Neural progenitor cell (in vitro differentiated cells): ENCODE results near the gene CAP2. TPM values are rescaled to one million over a fixed set of nuclear protein-coding genes. Genes with fewer than 3 reads are reported as not detected.
A peak's percentile ranks its signal among the peaks of the same experiment; 100 is the strongest.

Experiments used
- DNase-seq: peaks from one replicate; pipeline ENCODE4 v3.0.0-alpha.2; 2016; ENCODE audit warnings: low spot score
- H2AFZ ChIP-seq: fragments of 200-600 bp; sonication (generic); replicated peaks from 2 replicates; pipeline ENCODE4 v1.6.1; 2016; ENCODE audit warnings: antibody characterized with exemption
- H3F3A ChIP-seq: fragments of 200-600 bp; sonication (generic); 2 replicates; pipeline ENCODE4 v1.6.1; 2016; ENCODE audit warnings: antibody characterized with exemption, low read depth
- H3K27ac ChIP-seq: fragments of 200-600 bp; sonication (generic); 2 replicates; pipeline ENCODE4 v1.5.1; 2016; ENCODE audit warnings: mild to moderate bottlenecking
- H3K27me3 ChIP-seq: fragments of 200-600 bp; sonication (generic); 2 replicates; pipeline ENCODE4 v1.6.1; 2016; ENCODE audit warnings: mild to moderate bottlenecking, moderate library complexity
- H3K36me3 ChIP-seq: fragments of 200-600 bp; sonication (generic); 2 replicates; pipeline ENCODE4 v1.5.1; 2016
- H3K4me1 ChIP-seq: fragments of 200-600 bp; sonication (generic); 2 replicates; pipeline ENCODE4 v1.6.1; 2016; ENCODE audit warnings: mixed run types
- H3K4me2 ChIP-seq: fragments of 200-600 bp; sonication (generic); 2 replicates; pipeline ENCODE4 v1.6.1; 2016
- H3K4me3 ChIP-seq: fragments of 200-600 bp; sonication (generic); 2 replicates; pipeline ENCODE4 v1.5.1; 2016
- H3K79me2 ChIP-seq: fragments of 200-600 bp; sonication (generic); 2 replicates; pipeline ENCODE4 v1.6.1; 2016; ENCODE audit warnings: low read depth
- H3K9ac ChIP-seq: fragments of 200-600 bp; sonication (generic); 2 replicates; pipeline ENCODE4 v1.6.1; 2016
- H3K9me3 ChIP-seq: fragments of 200-600 bp; sonication (generic); 2 replicates; pipeline ENCODE4 v1.5.1; 2016; ENCODE audit warnings: low read depth
- H4K20me1 ChIP-seq: fragments of 200-600 bp; sonication (generic); 2 replicates; pipeline ENCODE4 v1.6.1; 2016; ENCODE audit warnings: low read depth
- H3K27ac Mint-ChIP-seq: 3 replicates; pipeline ENCODE4 v1.8.0; 2021; ENCODE audit warnings: mixed read lengths
- H3K27me3 Mint-ChIP-seq: 2 replicates; pipeline ENCODE4 v1.8.0; 2022; ENCODE audit warnings: low read depth, mild to moderate bottlenecking, inconsistent platforms, moderate library complexity, mixed read lengths; ENCODE audit not compliant: insufficient read depth
- H3K36me3 Mint-ChIP-seq: 3 replicates; pipeline ENCODE4 v1.8.0; 2021; ENCODE audit warnings: mixed read lengths
- H3K4me1 Mint-ChIP-seq: 3 replicates; pipeline ENCODE4 v1.8.0; 2021; ENCODE audit warnings: mixed read lengths
- H3K4me3 Mint-ChIP-seq: 3 replicates; pipeline ENCODE4 v1.8.0; 2021; ENCODE audit warnings: mild to moderate bottlenecking, moderate library complexity, mixed read lengths
- H3K9me3 Mint-ChIP-seq: 3 replicates; pipeline ENCODE4 v1.8.0; 2020; ENCODE audit warnings: mixed read lengths
- CTCF ChIP-seq: fragments of 200-600 bp; sonication (generic); IDR thresholded peaks from 2 replicates; pipeline ENCODE4 v1.5.1; 2017; ENCODE audit warnings: antibody characterized with exemption, mild to moderate bottlenecking
- EZH2 ChIP-seq: fragments of 200-600 bp; sonication (generic); IDR thresholded peaks from 2 replicates; pipeline ENCODE4 v1.6.1; 2017; ENCODE audit warnings: antibody characterized with exemption, mild to moderate bottlenecking, moderate library complexity
- EZH2phosphoT487 ChIP-seq: fragments of 200-600 bp; sonication (generic); IDR thresholded peaks from 2 replicates; pipeline ENCODE4 v1.6.1; 2017; ENCODE audit warnings: antibody characterized with exemption
- total RNA-seq: library from RNA; depleted of rRNA; stranded (reverse); fragments of >200 nt; gene quantifications from 2 replicates; pipeline ENCODE4 v1.2.3, GENCODE V29; 2015; ENCODE audit warnings: low replicate concordance

Gene CAP2
- total RNA-seq, 1 donor from 2014 or later: 27.4 TPM

GRCh38 chr6:17596085-17596484 lies 202.7 kb downstream of the CAP2 start:
- H3K9me3 Mint-ChIP-seq: no peaks in the 10 kb centered on the region
- H3K4me1 Mint-ChIP-seq: peaks cover 7% of the 10 kb centered on the region

GRCh38 chr6:17599877-17600526 lies 206.6 kb downstream of the CAP2 start, which contains the start of gene FAM8A1:
Gene FAM8A1, plus strand, starts transcription at chr6:17600302. Its CDS starts 108 bp downstream, at chr6:17600410.
- peak within 1 kb of the TSS; percentile 1 for H3K27ac ChIP-seq
- peaks cover 21% of the 10 kb centered on the region for H3K4me1 Mint-ChIP-seq
- H3K4me3 Mint-ChIP-seq: peak within 1 kb of the TSS; percentile 94
- H3K9me3 Mint-ChIP-seq: no peaks in the 10 kb centered on the region
- H3K9me3 ChIP-seq: no peaks in the 10 kb centered on the region
- H4K20me1 ChIP-seq: peaks cover 4% of the 10 kb centered on the region
- H3K27ac Mint-ChIP-seq: peak within 1 kb of the TSS; percentile 91
- H3K27me3 ChIP-seq: no peaks in the 10 kb centered on the region
- H3K36me3 ChIP-seq: no peaks in the 10 kb centered on the region
- peaks cover 11% of the 10 kb centered on the region for H3K36me3 Mint-ChIP-seq
- peaks cover 10% of the 10 kb centered on the region for H3K4me1 ChIP-seq
- H3F3A ChIP-seq: peaks cover 19% of the 10 kb centered on the region
- peak; percentile 96 for DNase-seq
- no peaks in the 10 kb centered on the region for H3K27me3 Mint-ChIP-seq
- H3K4me2 ChIP-seq: peak within 1 kb of the TSS; percentile 91
- H3K4me3 ChIP-seq: peak within 1 kb of the TSS; percentile 72
- peak within 1 kb of the TSS; percentile 88 for H2AFZ ChIP-seq
- TF ChIP-seq EZH2: no peak
- TF ChIP-seq EZH2phosphoT487: peak; percentile 2
- peak; percentile 56 for TF ChIP-seq CTCF
- H3K9ac ChIP-seq: peak within 1 kb of the TSS; percentile 43
- peaks cover 11% of the 10 kb centered on the region for H3K79me2 ChIP-seq

More at GRCh38 chr6:17596085-17596484, 202.7 kb downstream of the CAP2 start:
- no peak overlapping the region for H3K27ac ChIP-seq
- H4K20me1 ChIP-seq: peaks cover under 1% of the 10 kb centered on the region
- H3K9ac ChIP-seq: no peak overlapping the region
- H3K36me3 ChIP-seq: no peaks in the 10 kb centered on the region
- no peaks in the 10 kb centered on the region for H3K9me3 ChIP-seq
- no peaks in the 10 kb centered on the region for H3K79me2 ChIP-seq
- Mint-ChIP-seq H3K27ac (no peak overlapping the region), H3K27me3 (no peaks in the 10 kb centered on the region), H3K4me3 (no peak overlapping the region), H3K36me3 (no peaks in the 10 kb centered on the region)
- no peak overlapping the region for H3K4me2 ChIP-seq
- H3K27me3 ChIP-seq: no peaks in the 10 kb centered on the region
- TF ChIP-seq EZH2 (no peak), CTCF (no peak), EZH2phosphoT487 (no peak)
- H3F3A ChIP-seq: peaks cover 15% of the 10 kb centered on the region
- DNase-seq: no peak
- no peak overlapping the region for H2AFZ ChIP-seq
- no peaks in the 10 kb centered on the region for H3K4me1 ChIP-seq
- no peak overlapping the region for H3K4me3 ChIP-seq

DNA sequence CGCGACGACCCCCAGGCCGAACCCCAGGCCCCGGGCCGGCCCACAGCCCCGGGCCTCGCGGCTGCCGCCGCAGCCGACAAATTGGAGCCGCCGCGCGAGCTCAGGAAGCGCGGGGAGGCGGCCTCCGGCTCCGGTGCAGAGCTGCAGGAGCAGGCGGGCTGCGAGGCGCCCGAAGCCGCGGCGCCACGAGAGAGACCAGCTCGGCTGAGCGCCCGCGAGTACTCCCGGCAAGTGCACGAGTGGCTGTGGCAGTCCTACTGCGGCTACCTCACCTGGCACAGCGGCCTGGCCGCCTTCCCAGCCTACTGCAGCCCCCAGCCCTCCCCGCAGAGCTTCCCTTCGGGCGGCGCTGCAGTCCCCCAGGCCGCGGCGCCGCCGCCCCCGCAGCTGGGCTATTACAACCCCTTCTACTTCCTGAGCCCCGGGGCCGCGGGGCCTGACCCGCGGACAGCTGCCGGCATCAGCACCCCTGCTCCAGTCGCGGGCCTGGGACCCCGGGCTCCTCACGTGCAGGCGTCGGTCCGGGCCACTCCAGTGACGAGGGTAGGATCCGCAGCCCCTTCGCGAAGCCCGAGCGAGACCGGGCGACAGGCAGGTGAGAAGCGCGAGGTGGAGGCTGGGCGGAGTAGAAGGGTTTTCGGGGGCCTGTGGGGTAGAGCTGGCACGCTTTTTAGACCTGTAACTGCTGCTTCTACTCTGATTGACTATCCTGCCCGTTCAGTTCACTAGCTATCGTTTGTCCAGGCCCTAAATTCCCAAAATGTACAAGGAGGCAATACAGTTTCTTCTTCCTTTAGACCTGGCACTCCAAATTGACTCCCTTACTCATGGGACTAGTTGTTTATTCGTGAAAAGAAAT lies 207.4 kb downstream of the CAP2 start:
- no peaks in the 10 kb centered on the region for H3K27me3 Mint-ChIP-seq
- H3K27ac ChIP-seq: peak overlapping the region; percentile 1
- H3K4me3 Mint-ChIP-seq: peak overlapping the region; percentile 94
- peak overlapping the region; percentile 29 for H3K27ac Mint-ChIP-seq
- peaks cover 19% of the 10 kb centered on the region for H3F3A ChIP-seq
- peaks cover 4% of the 10 kb centered on the region for H4K20me1 ChIP-seq
- H3K9me3 ChIP-seq: no peaks in the 10 kb centered on the region
- H3K4me2 ChIP-seq: peak overlapping the region; percentile 91
- peak overlapping the region; percentile 88 for H2AFZ ChIP-seq
- peak overlapping the region; percentile 43 for H3K9ac ChIP-seq
- DNase-seq: peak; percentile 78
- H3K36me3 ChIP-seq: no peaks in the 10 kb centered on the region
- no peaks in the 10 kb centered on the region for H3K27me3 ChIP-seq
- TF ChIP-seq CTCF: no peak
- TF ChIP-seq EZH2: no peak
- H3K36me3 Mint-ChIP-seq: peaks cover 18% of the 10 kb centered on the region
- peak overlapping the region; percentile 72 for H3K4me3 ChIP-seq
- peaks cover 10% of the 10 kb centered on the region for H3K4me1 ChIP-seq
- H3K4me1 Mint-ChIP-seq: peaks cover 21% of the 10 kb centered on the region
- peaks cover 11% of the 10 kb centered on the region for H3K79me2 ChIP-seq
- no peaks in the 10 kb centered on the region for H3K9me3 Mint-ChIP-seq
